ENCODE measurements around the gene EXD3. TPM values are rescaled to one million over a fixed set of nuclear protein-coding genes. Genes with fewer than 3 reads are reported as not detected.

Gene EXD3
- polyA plus RNA-seq, 1 experiment = 4.0 TPM

DNA sequence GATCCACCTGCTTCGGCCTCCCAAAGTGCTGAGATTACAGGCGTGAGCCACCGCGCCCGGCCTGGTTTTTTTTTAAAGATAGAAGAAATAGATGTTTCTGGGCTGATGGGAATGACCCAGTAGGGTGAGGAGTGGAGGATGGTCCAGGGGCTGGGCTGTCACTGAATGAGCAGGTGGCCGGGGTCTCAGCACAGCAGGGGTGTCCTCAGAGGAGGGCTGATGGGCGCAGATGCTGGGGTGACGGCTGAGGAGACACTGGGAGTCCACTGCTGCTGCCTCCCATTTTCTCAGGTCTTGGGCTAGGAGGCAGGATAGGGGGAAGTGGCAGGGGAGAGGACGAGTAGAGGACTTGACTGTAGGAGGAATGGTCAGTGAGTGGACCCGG, 147.8 kb downstream of the EXD3 start:
- H3K27ac ChIP-seq (ENCODE audit: low read depth, low read length) = no peak overlapping the region
- H3K9me3 ChIP-seq (ENCODE audit: control insufficient read depth, insufficient read depth, low read length) = peaks cover 5% of the 10 kb centered on the region; the same call in 1 of the 2 replicates
- no peak for DNase-seq (ENCODE audit: low read depth, low spot score)
- H3K27me3 ChIP-seq (ENCODE audit: control insufficient read depth, insufficient read depth, low read length) = no peaks in the 10 kb centered on the region
- ChIA-PET CTCF (no interaction called here), POLR2A (interaction anchor here (1.1 kb wide), 1 partner anchor 34 kb away, joined by 3 read pairs; no protein-coding TSS in a partner anchor)
- H3K4me3 ChIP-seq (ENCODE audit: low read depth, low read length) = no peak overlapping the region
- TF ChIP-seq, protein P1, sequence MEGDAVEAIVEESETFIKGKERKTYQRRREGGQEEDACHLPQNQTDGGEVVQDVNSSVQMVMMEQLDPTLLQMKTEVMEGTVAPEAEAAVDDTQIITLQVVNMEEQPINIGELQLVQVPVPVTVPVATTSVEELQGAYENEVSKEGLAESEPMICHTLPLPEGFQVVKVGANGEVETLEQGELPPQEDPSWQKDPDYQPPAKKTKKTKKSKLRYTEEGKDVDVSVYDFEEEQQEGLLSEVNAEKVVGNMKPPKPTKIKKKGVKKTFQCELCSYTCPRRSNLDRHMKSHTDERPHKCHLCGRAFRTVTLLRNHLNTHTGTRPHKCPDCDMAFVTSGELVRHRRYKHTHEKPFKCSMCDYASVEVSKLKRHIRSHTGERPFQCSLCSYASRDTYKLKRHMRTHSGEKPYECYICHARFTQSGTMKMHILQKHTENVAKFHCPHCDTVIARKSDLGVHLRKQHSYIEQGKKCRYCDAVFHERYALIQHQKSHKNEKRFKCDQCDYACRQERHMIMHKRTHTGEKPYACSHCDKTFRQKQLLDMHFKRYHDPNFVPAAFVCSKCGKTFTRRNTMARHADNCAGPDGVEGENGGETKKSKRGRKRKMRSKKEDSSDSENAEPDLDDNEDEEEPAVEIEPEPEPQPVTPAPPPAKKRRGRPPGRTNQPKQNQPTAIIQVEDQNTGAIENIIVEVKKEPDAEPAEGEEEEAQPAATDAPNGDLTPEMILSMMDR (IDR thresholded peaks at IDR 0.05; ENCODE audit: low read depth, low read length) = no peak

DNA sequence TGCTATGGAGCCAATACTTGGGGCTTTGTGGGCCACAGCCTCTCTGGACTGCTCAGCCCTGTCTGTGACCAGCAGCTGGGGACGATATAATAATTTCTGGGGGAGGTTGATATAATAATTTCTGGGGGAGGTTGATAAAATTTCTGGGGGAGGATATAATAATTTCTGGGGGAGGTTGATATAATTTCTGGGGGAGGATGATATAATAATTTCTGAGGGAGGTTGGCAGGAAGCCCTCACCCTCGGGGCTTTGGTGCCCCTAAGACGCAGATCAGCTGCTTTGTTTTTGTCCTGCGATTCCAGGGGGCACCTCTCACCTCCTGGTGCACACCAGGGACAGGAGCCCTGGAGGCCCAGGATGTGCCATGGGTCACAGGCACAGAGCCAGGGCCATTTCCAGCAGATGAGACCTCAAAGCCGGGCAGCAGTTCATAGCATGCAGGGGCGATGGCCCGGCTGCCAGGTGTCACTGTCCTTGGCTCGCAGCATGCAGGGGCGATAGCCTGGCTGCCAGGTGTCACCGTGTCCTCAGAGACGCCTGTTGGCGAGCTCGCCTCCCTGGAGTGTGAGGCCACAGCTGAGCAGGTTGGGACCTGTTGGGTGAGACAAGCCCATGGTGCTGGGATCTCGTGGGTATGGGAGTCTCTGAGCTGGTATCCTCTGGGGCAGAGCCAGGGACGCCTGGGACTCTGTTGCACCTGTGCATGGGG, 149.2 kb downstream of the EXD3 start:
- H3K27me3 ChIP-seq (ENCODE audit: control insufficient read depth, insufficient read depth, low read length) = no peaks in the 10 kb centered on the region
- ChIA-PET CTCF (no interaction called here), POLR2A (interaction anchor here (0.6 to 1.4 kb wide), 3 partner anchors 33 to 164 kb away, joined by 3 to 11 read pairs (median 5); partner anchors contain the start of gene TUBB4B)
- no peak overlapping the region for H3K4me3 ChIP-seq (ENCODE audit: low read depth, low read length)
- no peak overlapping the region for H3K27ac ChIP-seq (ENCODE audit: low read depth, low read length)
- peaks cover under 1% of the 10 kb centered on the region; the same call in 1 of the 2 replicates for H3K9me3 ChIP-seq (ENCODE audit: control insufficient read depth, insufficient read depth, low read length)
- DNase-seq (ENCODE audit: low read depth, low spot score) = no peak
- TF ChIP-seq, protein P1 (IDR thresholded peaks at IDR 0.05; ENCODE audit: low read depth, low read length) = no peak

DNA sequence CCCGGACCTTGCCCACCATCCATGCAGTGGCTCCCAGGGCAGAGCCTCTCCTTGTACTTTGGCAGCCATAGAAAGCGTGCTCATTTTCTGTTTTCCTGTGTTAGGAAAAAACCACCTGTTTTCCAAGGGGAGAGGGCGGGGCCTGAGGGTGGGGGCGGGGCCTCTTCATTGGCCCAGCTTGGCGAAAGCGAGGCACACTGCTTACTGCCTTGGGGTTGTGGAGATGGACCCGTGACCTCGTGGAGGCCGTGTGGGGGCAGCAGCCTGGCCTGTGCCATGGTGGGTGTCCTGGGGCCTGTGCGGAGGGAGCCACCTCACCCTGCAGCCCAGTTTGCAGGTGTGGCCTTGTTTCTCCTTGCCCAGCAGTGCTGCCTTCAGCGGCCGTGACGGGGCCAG, 149.9 kb downstream of the EXD3 start:
- TF ChIP-seq, protein P1 (IDR thresholded peaks at IDR 0.05; ENCODE audit: low read depth, low read length) = no peak
- no peaks in the 10 kb centered on the region; the same call in 1 of the 2 replicates for H3K9me3 ChIP-seq (ENCODE audit: control insufficient read depth, insufficient read depth, low read length)
- CTCF ChIA-PET = no interaction called here
- POLR2A ChIA-PET = interaction anchor here (0.6 to 1.4 kb wide), 3 partner anchors 32 to 258 kb away, joined by 5 to 11 read pairs (median 5); partner anchors contain the start of gene TUBB4B
- H3K4me3 ChIP-seq (ENCODE audit: low read depth, low read length) = no peak overlapping the region
- no peak for DNase-seq (ENCODE audit: low read depth, low spot score)
- H3K27me3 ChIP-seq (ENCODE audit: control insufficient read depth, insufficient read depth, low read length) = no peaks in the 10 kb centered on the region
- no peak overlapping the region for H3K27ac ChIP-seq (ENCODE audit: low read depth, low read length)

DNA sequence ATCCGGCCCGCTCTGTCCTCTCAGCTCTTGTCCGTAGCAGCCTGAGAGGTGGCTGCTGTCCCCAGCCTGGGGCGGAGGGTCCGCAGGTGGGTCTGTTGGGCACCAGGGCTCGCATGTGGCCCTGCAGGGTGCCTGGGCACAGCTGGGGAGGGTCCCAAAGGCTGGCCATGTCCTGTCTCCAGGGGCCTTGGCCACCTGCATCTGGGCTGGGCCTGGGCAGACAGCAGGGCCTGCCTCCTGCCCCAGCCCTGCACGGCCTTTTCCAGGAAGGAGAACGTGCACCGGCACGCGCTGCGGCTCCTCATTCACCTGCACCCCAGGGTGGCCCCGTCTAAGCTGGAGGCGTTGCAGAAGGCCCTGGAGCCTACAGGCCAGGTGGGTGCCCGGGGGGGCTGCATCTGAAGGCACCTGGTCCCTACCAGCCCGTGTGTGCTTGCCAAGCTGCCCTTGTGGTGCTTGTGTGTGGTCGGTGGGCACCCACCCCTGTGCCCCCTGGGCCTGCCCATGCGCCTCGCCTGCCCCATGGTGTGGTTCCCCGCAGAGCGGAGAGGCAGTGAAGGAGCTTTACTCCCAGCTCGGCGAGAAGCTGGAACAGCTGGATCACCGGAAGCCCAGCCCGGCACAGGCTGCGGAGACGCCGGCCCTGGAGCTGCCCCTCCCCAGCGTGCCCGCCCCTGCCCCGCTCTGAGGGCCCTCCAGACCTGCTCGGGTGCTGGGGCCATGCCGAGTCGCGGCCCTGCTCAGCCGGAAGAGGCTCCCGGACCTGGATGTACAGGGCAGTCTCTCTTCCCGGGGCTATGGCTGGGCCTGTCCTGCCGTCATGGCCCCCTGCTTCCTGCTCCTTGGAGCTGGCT, 150.5 kb downstream of the EXD3 start:
- no peak overlapping the region for H3K4me3 ChIP-seq (ENCODE audit: low read depth, low read length)
- no peak for DNase-seq (ENCODE audit: low read depth, low spot score)
- ChIA-PET POLR2A (interaction anchor here (1.1 to 1.4 kb wide), 2 partner anchors 32 to 259 kb away, joined by 5 read pairs; partner anchors contain the start of gene TUBB4B), CTCF (interaction anchor here (1.0 kb wide), 1 partner anchor 36 kb away, joined by 3 read pairs; no protein-coding TSS in a partner anchor)
- TF ChIP-seq, protein P1 (IDR thresholded peaks at IDR 0.05; ENCODE audit: low read depth, low read length) = no peak
- H3K27ac ChIP-seq (ENCODE audit: low read depth, low read length) = no peak overlapping the region
- no peaks in the 10 kb centered on the region for H3K27me3 ChIP-seq (ENCODE audit: control insufficient read depth, insufficient read depth, low read length)
- no peaks in the 10 kb centered on the region; the same call in 1 of the 2 replicates for H3K9me3 ChIP-seq (ENCODE audit: control insufficient read depth, insufficient read depth, low read length)
